OCI-LY3 (cell line): ENCODE data around the gene BNIP2.
"Not testable (repeated sequence)": the region's sequence is repeated elsewhere in the genome, so short reads cannot be mapped to it uniquely, and the experiment has no call there.

Source experiments
- H2AFZ ChIP-seq: fragments of 200-600, 300-600 bp; shearing (Covaris generic); 2 replicates; pipeline ENCODE4 v1.6.0; 2014; ENCODE audit warnings: antibody characterized with exemption, low read depth, low read length
- H3K27ac ChIP-seq: fragments of 200-600, 300-600 bp; sonication (generic); 2 replicates; pipeline ENCODE4 v1.5.1; 2014; ENCODE audit warnings: mild to moderate bottlenecking, low read length, moderate library complexity, mixed read lengths
- H3K27me3 ChIP-seq: fragments of 200-600, 300-600 bp; sonication (generic); 2 replicates; pipeline ENCODE4 v1.6.1; 2014; ENCODE audit warnings: low read depth, low read length, mixed read lengths
- H3K36me3 ChIP-seq: fragments of 200-600, 300-600 bp; sonication (generic); replicated peaks from 2 replicates; pipeline ENCODE3; 2014; ENCODE audit warnings: low read depth, low read length, mixed read lengths
- H3K4me1 ChIP-seq: fragments of 300-600, 200-600 bp; sonication (generic); 2 replicates; pipeline ENCODE4 v1.6.1; 2014; ENCODE audit warnings: low read length, mixed read lengths
- H3K4me2 ChIP-seq: fragments of 200-600, 300-600 bp; sonication (generic); 2 replicates; pipeline ENCODE4 v1.6.1; 2014; ENCODE audit warnings: low read length, mixed read lengths
- H3K4me3 ChIP-seq: fragments of 300-600, 200-600 bp; sonication (generic); 2 replicates; pipeline ENCODE4 v1.5.1; 2014; ENCODE audit warnings: antibody characterized with exemption, mild to moderate bottlenecking, low read length, moderate library complexity
- H3K79me2 ChIP-seq: fragments of 300-600, 200-600 bp; shearing (Covaris generic); 2 replicates; pipeline ENCODE4 v1.6.1; 2014; ENCODE audit warnings: mild to moderate bottlenecking, low read length, mixed read lengths
- H3K9ac ChIP-seq: fragments of 300-600, 200-600 bp; shearing (Covaris generic); 2 replicates; pipeline ENCODE4 v1.6.0; 2014; ENCODE audit warnings: mild to moderate bottlenecking, low read length, moderate library complexity
- H3K9me3 ChIP-seq: fragments of 200-600, 300-600 bp; shearing (Covaris generic); 2 replicates; pipeline ENCODE4 v1.6.1; 2014; ENCODE audit warnings: low read length, mixed read lengths; ENCODE audit not compliant: insufficient read depth
- H4K20me1 ChIP-seq: fragments of 200-600, 300-600 bp; sonication (generic); 2 replicates; pipeline ENCODE4 v1.6.1; 2016; ENCODE audit warnings: low read length, mixed read lengths; ENCODE audit not compliant: insufficient read depth
- CTCF ChIP-seq: fragments of 200-600, 300-600 bp; sonication (generic); IDR thresholded peaks from 2 replicates; pipeline ENCODE4 v1.5.1; 2014; ENCODE audit warnings: antibody characterized with exemption, low read length, low read depth
- EZH2phosphoT487 ChIP-seq: fragments of 200-600 bp; shearing (Covaris generic); IDR thresholded peaks from 2 replicates; pipeline ENCODE4 v1.6.1; 2018; ENCODE audit warnings: antibody characterized with exemption, mixed run types, low read depth

Gene BNIP2

GRCh38 chr15:59649603-59650002 is 39.5 kb downstream of the BNIP2 start:
- TF ChIP-seq CTCF (no peak), EZH2phosphoT487 (no peak)
- Histone ChIP-seq H3K27me3 (no peaks in the 10 kb centered on the region), H3K27ac (no peak overlapping the region), H3K4me1 (no peaks in the 10 kb centered on the region), H3K9me3 (no peaks in the 10 kb centered on the region), H2AFZ (no peak overlapping the region), H3K4me2 (no peak overlapping the region), H4K20me1 (peaks cover 12% of the 10 kb centered on the region), H3K9ac (no peak overlapping the region), H3K4me3 (no peak overlapping the region), H3K36me3 (peaks cover 56% of the 10 kb centered on the region), H3K79me2 (peaks cover 33% of the 10 kb centered on the region)

- Histone ChIP-seq H3K36me3 (peaks cover 41% of the 10 kb centered on the region), H3K9ac (no peak overlapping the region), H3K4me3 (no peak overlapping the region), H3K9me3 (no peaks in the 10 kb centered on the region), H3K27ac (no peak overlapping the region), H3K4me2 (no peak overlapping the region), H2AFZ (no peak overlapping the region), H3K4me1 (no peaks in the 10 kb centered on the region), H4K20me1 (no peaks in the 10 kb centered on the region), H3K27me3 (no peaks in the 10 kb centered on the region), H3K79me2 (peaks cover 13% of the 10 kb centered on the region; the same call in 1 of the 2 replicates)
- TF ChIP-seq EZH2phosphoT487 = no peak
- no peak for TF ChIP-seq CTCF
Observed at GRCh38 chr15:59647085-59647484, 42.0 kb downstream of the BNIP2 start.

- Histone ChIP-seq H3K4me2 (no peak overlapping the region), H3K9ac (no peak overlapping the region), H3K27ac (no peak overlapping the region), H3K9me3 (no peaks in the 10 kb centered on the region), H3K36me3 (peaks cover 40% of the 10 kb centered on the region), H3K4me3 (no peak overlapping the region), H3K4me1 (no peaks in the 10 kb centered on the region), H3K79me2 (peaks cover 6% of the 10 kb centered on the region; the same call in 1 of the 2 replicates), H3K27me3 (no peaks in the 10 kb centered on the region), H2AFZ (no peak overlapping the region), H4K20me1 (no peaks in the 10 kb centered on the region)
- TF ChIP-seq CTCF (no peak), EZH2phosphoT487 (no peak)
Observed at GRCh38 chr15:59646277-59646676, 42.8 kb downstream of the BNIP2 start.

GRCh38 chr15:59645812-59646211 is 43.3 kb downstream of the BNIP2 start:
- H3K9ac ChIP-seq, H3K27me3 ChIP-seq, H3K4me3 ChIP-seq, H2AFZ ChIP-seq, H3K4me2 ChIP-seq, H3K27ac ChIP-seq, H4K20me1 ChIP-seq, H3K4me1 ChIP-seq, H3K9me3 ChIP-seq, H3K79me2 ChIP-seq: not testable (repeated sequence)
- peaks cover 40% of the 10 kb centered on the region for H3K36me3 ChIP-seq

GRCh38 chr15:59644756-59645155 is 44.4 kb downstream of the BNIP2 start:
- Histone ChIP-seq H3K4me3 (no peak overlapping the region), H2AFZ (no peak overlapping the region), H3K4me1 (no peaks in the 10 kb centered on the region), H3K36me3 (peaks cover 41% of the 10 kb centered on the region), H4K20me1 (no peaks in the 10 kb centered on the region), H3K4me2 (no peak overlapping the region), H3K27me3 (no peaks in the 10 kb centered on the region), H3K9me3 (no peaks in the 10 kb centered on the region), H3K79me2 (peaks cover 6% of the 10 kb centered on the region; the same call in 1 of the 2 replicates), H3K9ac (no peak overlapping the region), H3K27ac (no peak overlapping the region)
- TF ChIP-seq CTCF (no peak), EZH2phosphoT487 (no peak)
